Stimulated activated CD4-positive, alpha-beta T cell treated with anti-CD3 and anti-CD28 coated beads, Interleukin-4, amount 100 ng/mL, for 24 hours (primary cell): Measurements from ENCODE around the gene CLCA2.

ENCODE experiments used
- DNase-seq: peaks from one replicate; pipeline ENCODE4 v3.0.0-alpha.2; 2020

CLCA2 gene

DNA sequence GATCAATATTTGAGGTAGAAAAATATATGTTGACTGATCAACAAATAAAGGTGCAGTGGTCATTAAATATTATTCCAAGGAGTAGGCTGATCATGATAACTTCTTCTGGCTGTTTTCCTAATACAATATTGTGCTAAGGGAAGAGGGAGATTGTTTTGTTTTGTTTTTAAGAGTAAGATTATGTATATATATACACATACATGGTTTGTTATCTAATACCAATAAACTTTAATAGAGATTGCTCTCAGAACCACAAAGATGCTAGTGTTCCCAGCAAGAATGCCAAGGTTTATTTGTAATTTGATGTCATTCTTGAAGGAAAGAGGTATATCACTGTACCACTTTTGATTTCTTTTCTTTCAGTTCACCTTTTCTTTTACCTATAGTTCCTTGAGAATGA lies 10.1 kb downstream of the CLCA2 start:
- no peak for DNase-seq

- no peak for DNase-seq
Measured at GRCh38 chr1:86435327-86435726, 11.4 kb downstream of the CLCA2 start.

DNA sequence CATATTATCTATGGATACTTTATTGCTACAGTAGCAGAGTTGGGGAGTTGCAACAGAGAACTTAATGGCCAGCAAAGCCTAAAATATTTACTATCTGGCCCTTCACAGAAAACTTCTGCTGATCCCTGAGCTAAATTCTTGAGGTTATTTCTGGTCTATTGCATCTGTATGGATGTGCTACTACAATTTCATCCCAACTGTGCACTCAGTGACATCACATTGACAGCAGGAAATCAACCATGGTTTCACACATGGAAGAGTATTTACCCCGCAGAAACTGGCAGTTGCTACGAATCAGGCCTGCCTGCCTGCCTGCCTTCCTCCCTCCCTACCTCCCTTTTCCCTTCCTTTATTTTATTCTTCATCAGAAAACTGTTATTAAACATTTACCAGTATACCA lies 12.1 kb downstream of the CLCA2 start:
- no peak for DNase-seq

DNA sequence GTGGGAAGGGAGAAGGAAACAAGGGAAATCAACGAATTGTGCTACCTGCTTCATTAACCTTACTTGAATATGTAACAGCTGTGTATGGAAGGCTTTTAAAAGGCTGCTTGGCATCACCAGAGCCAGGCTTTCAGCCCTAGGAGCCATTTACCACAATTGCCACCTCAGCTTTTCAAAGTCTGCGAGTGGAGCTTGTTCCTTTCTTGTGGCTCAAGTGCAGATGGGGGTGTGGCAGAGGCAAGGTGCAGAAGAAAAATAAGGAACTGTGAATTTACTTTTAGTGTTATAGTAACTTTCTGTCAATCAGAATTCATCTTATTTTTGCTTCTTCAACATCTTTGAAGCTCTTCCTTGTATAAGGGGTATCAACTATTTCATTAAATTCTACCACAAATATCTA lies 17.6 kb downstream of the CLCA2 start:
- DNase-seq, result no peak

GRCh38 chr1:86441997-86442396 lies 18.0 kb downstream of the CLCA2 start:
- no peak for DNase-seq

- DNase-seq, result no peak
Measured at GRCh38 chr1:86445919-86446318, 21.9 kb downstream of the CLCA2 start.

DNA sequence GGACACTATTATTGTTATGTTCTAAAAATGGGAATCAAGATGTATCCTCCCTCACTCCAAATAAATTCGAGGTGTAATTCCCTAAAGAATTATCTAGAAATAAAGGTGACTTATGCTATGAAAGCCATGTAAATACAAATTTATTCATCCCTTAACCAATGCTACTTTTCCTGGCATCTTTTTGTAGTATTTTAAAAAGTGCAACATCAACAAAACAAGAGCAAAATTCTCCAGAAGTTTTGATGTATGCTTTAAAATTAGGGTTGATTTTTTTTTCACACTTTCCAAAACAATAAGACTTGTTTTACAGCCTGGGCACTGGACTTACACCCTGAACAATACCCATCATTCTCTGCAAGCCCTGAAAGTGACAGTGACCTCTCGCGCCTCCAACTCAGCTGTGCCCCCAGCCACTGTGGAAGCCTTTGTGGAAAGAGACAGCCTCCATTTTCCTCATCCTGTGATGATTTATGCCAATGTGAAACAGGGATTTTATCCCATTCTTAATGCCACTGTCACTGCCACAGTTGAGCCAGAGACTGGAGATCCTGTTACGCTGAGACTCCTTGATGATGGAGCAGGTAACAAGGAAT lies 23.3 kb downstream of the CLCA2 start:
- DNase-seq, result no peak

GRCh38 chr1:86448670-86449069 lies 24.7 kb downstream of the CLCA2 start:
- no peak for DNase-seq

DNA sequence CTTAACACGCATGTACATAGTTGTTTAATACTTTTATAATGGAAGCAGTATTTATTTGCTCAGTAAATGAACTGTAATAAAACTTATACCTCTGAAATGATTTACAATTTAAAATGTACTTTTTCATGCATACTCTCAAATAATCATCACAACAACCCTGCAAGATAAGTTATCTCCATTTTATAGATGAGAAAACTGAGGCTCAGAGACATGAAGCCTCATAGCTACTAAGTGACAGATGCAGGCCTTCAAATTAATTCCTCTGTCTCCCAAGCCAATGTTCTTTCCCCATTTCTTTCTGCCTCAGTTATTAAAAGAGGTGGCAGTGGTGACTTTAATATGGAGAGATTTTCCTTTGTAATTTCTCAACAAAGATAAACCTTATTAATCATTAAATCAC lies 25.1 kb downstream of the CLCA2 start:
- DNase-seq, result no peak

DNA sequence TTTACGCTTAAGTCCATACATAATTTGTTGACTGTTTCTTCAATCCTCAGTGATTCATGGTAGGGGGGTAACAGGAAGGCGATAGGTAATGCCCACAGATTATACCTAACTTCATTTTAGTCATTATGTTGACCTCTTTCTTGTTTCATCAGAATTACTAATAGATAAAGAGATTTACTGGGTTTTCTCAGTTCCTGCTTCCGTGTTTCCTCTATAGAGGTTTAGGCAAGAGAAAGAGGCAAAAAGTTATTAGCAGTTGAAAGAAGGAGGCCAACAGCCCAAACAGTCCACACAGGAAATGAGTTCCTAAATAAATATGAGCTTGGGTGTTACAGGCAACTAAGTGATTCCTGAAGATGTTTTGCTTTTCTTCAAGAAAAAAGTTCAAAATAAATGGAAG lies 26.9 kb downstream of the CLCA2 start:
- DNase-seq, result no peak

GRCh38 chr1:86453664-86454063 lies 29.7 kb downstream of the CLCA2 start:
- DNase-seq, result no peak

DNA sequence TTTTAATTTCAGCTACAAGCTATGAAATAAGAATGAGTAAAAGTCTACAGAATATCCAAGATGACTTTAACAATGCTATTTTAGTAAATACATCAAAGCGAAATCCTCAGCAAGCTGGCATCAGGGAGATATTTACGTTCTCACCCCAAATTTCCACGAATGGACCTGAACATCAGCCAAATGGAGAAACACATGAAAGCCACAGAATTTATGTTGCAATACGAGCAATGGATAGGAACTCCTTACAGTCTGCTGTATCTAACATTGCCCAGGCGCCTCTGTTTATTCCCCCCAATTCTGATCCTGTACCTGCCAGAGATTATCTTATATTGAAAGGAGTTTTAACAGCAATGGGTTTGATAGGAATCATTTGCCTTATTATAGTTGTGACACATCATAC lies 31.1 kb downstream of the CLCA2 start:
- no peak for DNase-seq

DNA sequence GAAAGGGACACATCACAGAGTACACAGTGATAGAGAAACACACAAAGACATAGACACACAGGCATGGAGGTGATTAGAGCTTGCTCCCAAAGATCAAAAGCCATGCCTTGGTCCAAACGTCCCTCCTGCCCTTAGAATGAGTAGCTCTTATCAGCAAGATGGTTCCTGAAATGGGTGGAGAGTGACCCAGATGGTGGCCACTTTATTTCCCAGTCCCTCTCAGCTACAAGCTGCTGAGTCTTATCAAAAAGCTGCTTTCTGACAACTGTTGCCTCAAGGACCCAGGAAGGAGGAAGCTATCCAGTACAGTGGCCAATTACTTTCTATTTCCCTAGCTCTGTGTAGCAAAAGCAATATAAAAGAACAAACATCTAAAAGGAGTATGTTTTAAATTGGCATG lies 37.0 kb downstream of the CLCA2 start:
- DNase-seq, result no peak

DNA sequence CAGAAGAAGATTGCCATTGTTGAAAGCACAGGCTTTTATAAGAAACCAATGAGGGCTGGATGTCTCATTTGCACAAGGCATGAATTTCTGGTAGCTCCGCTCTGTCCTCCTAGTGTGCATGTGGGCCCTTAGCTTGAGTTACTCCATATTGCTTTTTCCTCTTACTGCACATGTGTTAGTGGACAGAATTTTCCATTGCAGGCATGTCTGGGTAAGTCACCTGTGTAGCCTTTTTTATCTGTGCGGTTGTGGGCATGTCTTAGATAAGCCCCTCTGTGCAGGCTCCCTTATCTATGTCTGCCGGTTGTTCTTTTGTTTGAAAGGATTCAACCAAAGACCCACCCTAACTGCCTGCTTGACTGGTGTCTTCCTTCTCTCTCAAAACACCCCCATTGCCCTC lies 37.5 kb downstream of the CLCA2 start:
- DNase-seq, result no peak

DNA sequence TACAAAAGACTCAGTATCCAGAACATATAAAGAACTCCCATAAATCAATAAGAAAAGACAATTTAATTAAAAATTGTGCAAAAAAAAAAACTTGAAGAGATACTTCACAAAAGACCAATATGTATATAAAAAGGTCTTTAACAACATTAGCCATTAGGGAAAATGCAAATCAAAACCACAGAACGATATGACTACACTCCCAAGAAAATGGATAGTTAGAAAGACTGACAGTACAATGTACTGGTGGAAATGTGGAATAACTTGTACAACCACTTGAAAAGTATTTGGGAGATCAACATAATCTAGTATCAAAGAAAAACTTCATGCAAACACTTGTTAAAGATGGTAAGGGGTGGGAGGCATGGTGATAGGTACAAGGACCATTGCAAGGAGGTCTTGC lies 40.8 kb downstream of the CLCA2 start:
- no peak for DNase-seq

- no peak for DNase-seq
Measured at GRCh38 chr1:86466109-86466844, 42.3 kb downstream of the CLCA2 start.

- no peak for DNase-seq
Measured at GRCh38 chr1:86466986-86467385, 43.0 kb downstream of the CLCA2 start.

- DNase-seq, result no peak
Measured at GRCh38 chr1:86468501-86468977, 44.6 kb downstream of the CLCA2 start, which contains the start of gene CLCA1. Gene CLCA1 (plus strand): TSS chr1:86468927. CDS start chr1:86468972, 45 bp downstream.

DNA sequence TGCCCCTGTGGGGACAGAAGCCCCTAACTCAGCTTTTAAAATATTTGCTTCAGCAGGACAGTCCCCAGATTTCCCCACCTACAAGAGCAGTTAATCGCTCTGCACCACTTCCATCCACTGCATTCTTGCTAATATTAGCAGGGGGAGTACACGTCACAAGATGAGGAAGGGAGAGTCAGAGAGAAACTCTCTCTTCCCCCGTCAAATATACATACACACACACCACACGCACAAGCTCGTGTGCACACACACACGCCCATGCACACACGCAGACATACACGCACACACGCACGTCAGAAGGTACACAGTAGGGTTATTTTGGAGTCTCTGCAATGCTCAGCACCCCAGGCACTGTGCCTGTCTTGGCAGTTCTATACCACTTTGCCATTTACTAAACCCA lies 46.9 kb downstream of the CLCA2 start:
- DNase-seq, result no peak

- DNase-seq, result no peak
Measured at GRCh38 chr1:86471291-86471690, 47.3 kb downstream of the CLCA2 start.

DNA sequence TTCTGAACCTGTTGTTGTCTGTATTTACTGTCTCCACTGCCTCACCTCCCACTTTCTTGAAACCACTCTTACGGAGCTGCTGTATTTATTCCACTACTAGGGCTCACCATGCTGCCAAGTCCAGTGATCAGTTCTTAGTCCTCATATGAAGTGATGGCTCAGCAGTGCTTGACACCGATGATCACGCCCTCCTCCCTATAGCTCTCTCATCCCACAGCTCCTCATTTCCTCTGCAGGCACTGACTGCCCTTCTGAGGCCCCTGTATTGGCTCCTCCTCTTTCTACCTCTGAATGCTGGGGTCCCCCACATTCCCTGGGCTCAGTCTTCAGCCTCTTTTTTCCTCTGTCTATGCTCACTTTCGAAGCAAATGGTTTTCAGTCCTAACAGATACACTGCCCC lies 48.2 kb downstream of the CLCA2 start:
- no peak for DNase-seq

DNA sequence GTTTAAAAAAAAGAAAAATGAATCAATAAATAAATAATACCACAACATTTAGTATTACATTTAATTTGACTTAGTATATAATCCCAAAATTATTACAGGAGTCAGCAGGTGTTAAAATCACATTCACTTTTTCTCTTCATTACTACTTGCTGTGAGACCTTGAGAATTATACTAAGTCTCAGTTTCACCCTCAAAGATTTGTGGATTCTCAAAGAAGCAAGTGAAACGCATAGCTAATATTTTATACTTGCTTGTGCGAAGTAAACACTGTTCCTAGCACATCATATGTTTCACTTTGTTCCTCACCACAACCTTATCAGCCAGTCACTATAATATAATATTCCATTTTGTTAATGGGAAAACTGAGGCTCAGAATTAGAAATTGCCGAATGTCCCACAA lies 48.8 kb downstream of the CLCA2 start:
- DNase-seq, result no peak

DNA sequence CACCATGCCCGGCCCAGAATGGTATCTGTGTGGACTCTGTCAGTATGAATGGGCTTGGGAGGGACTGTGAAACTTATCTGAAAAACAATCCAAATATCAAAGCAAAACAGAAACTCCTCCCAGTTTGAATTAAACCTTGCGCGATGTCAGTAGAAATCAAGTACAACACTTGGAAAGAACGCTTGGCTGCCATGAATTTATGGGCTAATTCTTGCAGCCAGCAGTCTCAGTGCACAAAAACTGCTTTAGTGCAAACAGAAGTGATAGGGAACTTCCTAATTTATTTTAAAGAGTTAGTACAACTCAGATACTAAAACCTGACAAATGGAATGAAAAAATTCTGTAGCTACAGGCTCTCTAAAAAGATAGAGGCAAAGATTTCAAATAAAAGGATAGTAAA lies 53.3 kb downstream of the CLCA2 start:
- no peak for DNase-seq

GRCh38 chr1:86477682-86478081 lies 53.7 kb downstream of the CLCA2 start:
- no peak for DNase-seq
